HL-60 (cell line): Measurements from ENCODE around the gene TBC1D1.

Experiments
- DNase-seq, 2 experiments: peaks; one replicate each; pipeline ENCODE4 v3.0.0-alpha.2; 2010 to 2020; ENCODE audit warnings: low read depth in 1 of 2, low spot score in 1 of 2
- H3K27ac ChIP-seq: fragments of 250-450 bp; sonication (Bioruptor Pico); replicated peaks from 2 replicates; pipeline ENCODE4 v1.5.1; 2020; ENCODE audit warnings: mild to moderate bottlenecking, moderate library complexity
- H3K27me3 ChIP-seq: fragments of 250-450 bp; sonication (Bioruptor Pico); 2 replicates; pipeline ENCODE4 v1.5.1; 2021; ENCODE audit warnings: mild to moderate bottlenecking, moderate library complexity; ENCODE audit not compliant: insufficient read depth, poor library complexity, severe bottlenecking
- H3K4me3 ChIP-seq: replicated peaks from 2 replicates; pipeline ENCODE4 v1.5.1; 2011; ENCODE audit warnings: mild to moderate bottlenecking, control low read depth, low read length; ENCODE audit not compliant: insufficient read depth
- GABPA ChIP-seq: IDR thresholded peaks from 2 replicates; pipeline ENCODE4 v1.6.1; 2012; ENCODE audit warnings: low read depth
- POLR2AphosphoS5 ChIP-seq: IDR thresholded peaks from 2 replicates; pipeline ENCODE4 v1.6.1; 2012; ENCODE audit warnings: low read depth
- SPI1 ChIP-seq: IDR thresholded peaks from 2 replicates; pipeline ENCODE4 v1.6.1; 2012; ENCODE audit warnings: low read depth, mild to moderate bottlenecking, borderline replicate concordance
- TF ChIP-seq, protein P1 (sequence below): IDR thresholded peaks from 2 replicates; pipeline ENCODE4 v1.6.1; 2012; ENCODE audit warnings: low read depth; ENCODE audit not compliant: insufficient replicate concordance
- TF ChIP-seq, protein P2 (sequence below): IDR thresholded peaks from one replicate; pipeline ENCODE4 v1.5.1; 2011; ENCODE audit warnings: low read length, control low read depth, inconsistent platforms; ENCODE audit not compliant: insufficient read depth

TBC1D1 gene

DNA sequence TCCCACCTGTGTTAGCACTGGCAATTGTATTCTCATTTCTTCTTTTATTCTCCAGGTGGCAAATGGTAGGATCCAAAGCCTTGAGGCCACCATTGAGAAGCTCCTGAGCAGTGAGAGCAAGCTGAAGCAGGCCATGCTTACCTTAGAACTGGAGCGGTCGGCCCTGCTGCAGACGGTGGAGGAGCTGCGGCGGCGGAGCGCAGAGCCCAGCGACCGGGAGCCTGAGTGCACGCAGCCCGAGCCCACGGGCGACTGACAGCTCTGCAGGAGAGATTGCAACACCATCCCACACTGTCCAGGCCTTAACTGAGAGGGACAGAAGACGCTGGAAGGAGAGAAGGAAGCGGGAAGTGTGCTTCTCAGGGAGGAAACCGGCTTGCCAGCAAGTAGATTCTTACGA is 246.2 kb downstream of the TBC1D1 start:
- DNase-seq = no peak
- Histone ChIP-seq H3K27ac (no peak overlapping the region), H3K4me3 (no peak overlapping the region), H3K27me3 (no peaks in the 10 kb centered on the region)
- TF ChIP-seq, protein P1, sequence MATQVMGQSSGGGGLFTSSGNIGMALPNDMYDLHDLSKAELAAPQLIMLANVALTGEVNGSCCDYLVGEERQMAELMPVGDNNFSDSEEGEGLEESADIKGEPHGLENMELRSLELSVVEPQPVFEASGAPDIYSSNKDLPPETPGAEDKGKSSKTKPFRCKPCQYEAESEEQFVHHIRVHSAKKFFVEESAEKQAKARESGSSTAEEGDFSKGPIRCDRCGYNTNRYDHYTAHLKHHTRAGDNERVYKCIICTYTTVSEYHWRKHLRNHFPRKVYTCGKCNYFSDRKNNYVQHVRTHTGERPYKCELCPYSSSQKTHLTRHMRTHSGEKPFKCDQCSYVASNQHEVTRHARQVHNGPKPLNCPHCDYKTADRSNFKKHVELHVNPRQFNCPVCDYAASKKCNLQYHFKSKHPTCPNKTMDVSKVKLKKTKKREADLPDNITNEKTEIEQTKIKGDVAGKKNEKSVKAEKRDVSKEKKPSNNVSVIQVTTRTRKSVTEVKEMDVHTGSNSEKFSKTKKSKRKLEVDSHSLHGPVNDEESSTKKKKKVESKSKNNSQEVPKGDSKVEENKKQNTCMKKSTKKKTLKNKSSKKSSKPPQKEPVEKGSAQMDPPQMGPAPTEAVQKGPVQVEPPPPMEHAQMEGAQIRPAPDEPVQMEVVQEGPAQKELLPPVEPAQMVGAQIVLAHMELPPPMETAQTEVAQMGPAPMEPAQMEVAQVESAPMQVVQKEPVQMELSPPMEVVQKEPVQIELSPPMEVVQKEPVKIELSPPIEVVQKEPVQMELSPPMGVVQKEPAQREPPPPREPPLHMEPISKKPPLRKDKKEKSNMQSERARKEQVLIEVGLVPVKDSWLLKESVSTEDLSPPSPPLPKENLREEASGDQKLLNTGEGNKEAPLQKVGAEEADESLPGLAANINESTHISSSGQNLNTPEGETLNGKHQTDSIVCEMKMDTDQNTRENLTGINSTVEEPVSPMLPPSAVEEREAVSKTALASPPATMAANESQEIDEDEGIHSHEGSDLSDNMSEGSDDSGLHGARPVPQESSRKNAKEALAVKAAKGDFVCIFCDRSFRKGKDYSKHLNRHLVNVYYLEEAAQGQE = no peak
- TF ChIP-seq, protein P2, sequence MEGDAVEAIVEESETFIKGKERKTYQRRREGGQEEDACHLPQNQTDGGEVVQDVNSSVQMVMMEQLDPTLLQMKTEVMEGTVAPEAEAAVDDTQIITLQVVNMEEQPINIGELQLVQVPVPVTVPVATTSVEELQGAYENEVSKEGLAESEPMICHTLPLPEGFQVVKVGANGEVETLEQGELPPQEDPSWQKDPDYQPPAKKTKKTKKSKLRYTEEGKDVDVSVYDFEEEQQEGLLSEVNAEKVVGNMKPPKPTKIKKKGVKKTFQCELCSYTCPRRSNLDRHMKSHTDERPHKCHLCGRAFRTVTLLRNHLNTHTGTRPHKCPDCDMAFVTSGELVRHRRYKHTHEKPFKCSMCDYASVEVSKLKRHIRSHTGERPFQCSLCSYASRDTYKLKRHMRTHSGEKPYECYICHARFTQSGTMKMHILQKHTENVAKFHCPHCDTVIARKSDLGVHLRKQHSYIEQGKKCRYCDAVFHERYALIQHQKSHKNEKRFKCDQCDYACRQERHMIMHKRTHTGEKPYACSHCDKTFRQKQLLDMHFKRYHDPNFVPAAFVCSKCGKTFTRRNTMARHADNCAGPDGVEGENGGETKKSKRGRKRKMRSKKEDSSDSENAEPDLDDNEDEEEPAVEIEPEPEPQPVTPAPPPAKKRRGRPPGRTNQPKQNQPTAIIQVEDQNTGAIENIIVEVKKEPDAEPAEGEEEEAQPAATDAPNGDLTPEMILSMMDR = no peak
- TF ChIP-seq SPI1 (no peak), POLR2AphosphoS5 (no peak), GABPA (no peak)

DNA sequence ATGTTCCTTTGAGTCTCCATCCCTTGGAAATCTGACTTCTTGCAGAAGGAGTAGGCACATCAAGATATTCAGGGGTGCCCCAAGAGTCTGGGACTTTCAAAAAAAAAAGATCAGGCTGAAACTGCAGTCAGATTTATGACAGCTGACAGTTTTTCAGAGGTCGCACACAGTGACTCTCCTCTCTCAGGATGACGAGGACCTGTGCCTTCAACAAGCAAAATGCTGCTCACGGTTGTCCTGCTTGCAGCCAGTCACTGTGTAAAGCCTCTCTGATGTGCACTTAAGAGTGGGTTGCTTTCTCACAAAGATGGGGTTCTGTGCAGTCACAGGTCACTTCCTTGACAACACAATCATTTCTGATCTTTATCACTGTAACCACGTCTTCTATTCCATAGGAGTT is 247.5 kb downstream of the TBC1D1 start:
- H3K27ac ChIP-seq = no peak overlapping the region
- no peaks in the 10 kb centered on the region for H3K27me3 ChIP-seq
- TF ChIP-seq SPI1 = no peak
- no peak for TF ChIP-seq GABPA
- TF ChIP-seq, protein P2 = no peak
- TF ChIP-seq POLR2AphosphoS5 = no peak
- TF ChIP-seq, protein P1 = no peak
- no peak overlapping the region for H3K4me3 ChIP-seq
- DNase-seq = no peak

DNA sequence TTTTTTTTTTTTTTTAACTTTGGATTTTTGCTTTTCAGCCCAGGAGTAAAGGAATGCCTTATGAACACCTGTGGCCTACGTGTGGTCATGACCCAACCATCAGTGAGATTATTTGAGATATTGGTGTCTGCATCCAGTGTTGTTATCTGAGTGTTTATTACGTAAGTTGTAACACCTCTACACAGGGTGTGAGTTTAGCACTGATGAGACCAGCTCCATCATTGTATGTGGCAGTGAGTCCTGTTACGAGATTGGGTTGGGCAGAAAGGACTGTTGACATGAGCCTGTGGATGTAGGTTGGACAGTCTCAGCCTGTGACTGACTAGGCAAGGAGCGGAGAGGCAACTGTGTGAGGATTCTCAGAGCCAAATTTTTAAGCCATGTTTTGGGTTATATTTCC is 248.3 kb downstream of the TBC1D1 start:
- DNase-seq = no peak
- H3K27me3 ChIP-seq = no peaks in the 10 kb centered on the region
- TF ChIP-seq SPI1 (no peak), GABPA (no peak), POLR2AphosphoS5 (no peak)
- TF ChIP-seq, protein P1 = no peak
- TF ChIP-seq, protein P2 = no peak
- no peak overlapping the region for H3K27ac ChIP-seq
- no peak overlapping the region for H3K4me3 ChIP-seq
